ENCODE measurements around the gene COL23A1. TPM values are rescaled to one million over a fixed set of nuclear protein-coding genes. Genes with fewer than 3 reads are reported as not detected.

The COL23A1 gene
- polyA plus RNA-seq, 3 donors, result 0.11 to 0.21 TPM; not detected in 1

- Histone ChIP-seq H4K20me1 (ENCODE audit: insufficient read depth, low read length) (no peaks in the 10 kb centered on the region), H3K4me2 (replicated peaks; ENCODE audit: extremely low read depth, low read length, poor library complexity, severe bottlenecking) (no peak overlapping the region), H3K4me1 (ENCODE audit: control insufficient read depth in 1 of 2, insufficient read depth in 2 of 2, low read length in 2 of 2) (no peaks in the 10 kb centered on the region), H3K27ac (ENCODE audit: low read depth in 1 of 2, low read length in 2 of 2) (no peak overlapping the region), H3K9ac (ENCODE audit: insufficient read depth, low read length, poor library complexity, severe bottlenecking) (no peak overlapping the region), H3K27me3 (ENCODE audit: control insufficient read depth in 2 of 2, insufficient read depth in 2 of 2, low read length in 2 of 2) (no peaks in the 10 kb centered on the region), H3K36me3 (replicated peaks in 1 of 2; ENCODE audit: control insufficient read depth in 1 of 2, insufficient read depth in 2 of 2, low read length in 2 of 2) (no peaks in the 10 kb centered on the region), H2AFZ (ENCODE audit: insufficient read depth, low read depth, low read length, poor library complexity, severe bottlenecking) (no peak overlapping the region), H3K79me2 (ENCODE audit: insufficient read depth, low read length) (no peaks in the 10 kb centered on the region), H3K9me3 (replicated peaks in 1 of 2; ENCODE audit: control insufficient read depth in 1 of 2, insufficient read depth in 1 of 2, low read length in 2 of 2) (peaks cover 0 to 3% of the 10 kb centered on the region in 2 donors), H3K4me3 (replicated peaks in 1 of 3; ENCODE audit: low read depth in 2 of 3, low read length in 3 of 3) (no peak overlapping the region)
- peak overlapping the region in 1 of 7 donors; percentile 66 for H3K27ac Mint-ChIP-seq
- TF ChIP-seq CTCF (IDR thresholded peaks at IDR 0.05), result no peak
- H3K9me3 Mint-ChIP-seq, result peaks cover 4 to 9% (median 7%) of the 10 kb centered on the region in 7 donors
- H3K4me1 Mint-ChIP-seq, result peaks cover 2% of the 10 kb centered on the region
- H3K27me3 Mint-ChIP-seq (ENCODE audit: low read depth in 3 of 3), result peaks cover 1 to 6% (median 5%) of the 10 kb centered on the region in 3 donors
- 59% methylated on average over 8 of the region's 14 CpGs for WGBS (ENCODE audit: insufficient coverage)
- no peak for DNase-seq
- H3K36me3 Mint-ChIP-seq, result no peaks in the 10 kb centered on the region
- H3K4me3 Mint-ChIP-seq, result no peak overlapping the region
- intact Hi-C loops (cut with micrococcal nuclease), result no loop called here
These were observed 73.5 kb downstream of the COL23A1 start for GRCh38 chr5:178516504-178517235.

GRCh38 chr5:178515776-178516503, 74.3 kb downstream of the COL23A1 start:
- peaks cover 1 to 6% (median 5%) of the 10 kb centered on the region in 3 donors for H3K27me3 Mint-ChIP-seq (ENCODE audit: low read depth in 3 of 3)
- no peak overlapping the region for H3K4me3 ChIP-seq (replicated peaks in 1 of 3; ENCODE audit: low read depth in 2 of 3, low read length in 3 of 3)
- no peak overlapping the region for H3K4me3 Mint-ChIP-seq
- H3K27me3 ChIP-seq (ENCODE audit: control insufficient read depth in 2 of 2, insufficient read depth in 2 of 2, low read length in 2 of 2), result no peaks in the 10 kb centered on the region
- H4K20me1 ChIP-seq (ENCODE audit: insufficient read depth, low read length), result no peaks in the 10 kb centered on the region
- H3K4me1 ChIP-seq (ENCODE audit: control insufficient read depth in 1 of 2, insufficient read depth in 2 of 2, low read length in 2 of 2), result no peaks in the 10 kb centered on the region
- H3K27ac ChIP-seq (ENCODE audit: low read depth in 1 of 2, low read length in 2 of 2), result no peak overlapping the region
- no peak overlapping the region for H3K9ac ChIP-seq (ENCODE audit: insufficient read depth, low read length, poor library complexity, severe bottlenecking)
- peaks cover 4 to 9% (median 7%) of the 10 kb centered on the region in 7 donors for H3K9me3 Mint-ChIP-seq
- H3K9me3 ChIP-seq (replicated peaks in 1 of 2; ENCODE audit: control insufficient read depth in 1 of 2, insufficient read depth in 1 of 2, low read length in 2 of 2), result peaks cover 0 to 3% of the 10 kb centered on the region in 2 donors
- no peak for TF ChIP-seq CTCF (IDR thresholded peaks at IDR 0.05)
- no peaks in the 10 kb centered on the region for H3K36me3 Mint-ChIP-seq
- peaks cover 2% of the 10 kb centered on the region for H3K4me1 Mint-ChIP-seq
- no peak overlapping the region for H2AFZ ChIP-seq (ENCODE audit: insufficient read depth, low read depth, low read length, poor library complexity, severe bottlenecking)
- H3K36me3 ChIP-seq (replicated peaks in 1 of 2; ENCODE audit: control insufficient read depth in 1 of 2, insufficient read depth in 2 of 2, low read length in 2 of 2), result no peaks in the 10 kb centered on the region
- no peak for DNase-seq
- no peaks in the 10 kb centered on the region for H3K79me2 ChIP-seq (ENCODE audit: insufficient read depth, low read length)
- no peak overlapping the region for H3K4me2 ChIP-seq (replicated peaks; ENCODE audit: extremely low read depth, low read length, poor library complexity, severe bottlenecking)
- no peak overlapping the region for H3K27ac Mint-ChIP-seq
- 88% methylated on average over 21 of the region's 23 CpGs for WGBS (ENCODE audit: insufficient coverage)
- intact Hi-C loops (cut with micrococcal nuclease), result no loop called here
